HG03378 (cell line): ENCODE measurements around the gene ROMO1.
"Not testable (repeated sequence)": the region's sequence is repeated elsewhere in the genome, so short reads cannot be mapped to it uniquely, and the experiment has no call there.

Experiments
- ATAC-seq: cut with Tn5 transposase; IDR thresholded peaks from one replicate; pipeline ENCODE4 v1.9.1; 2021; ENCODE audit warnings: mild to moderate bottlenecking, moderate library complexity; ENCODE audit not compliant: unreplicated experiment

Gene ROMO1

GRCh38 chr20:35680452-35681183 lies 18.6 kb upstream of the ROMO1 start:
- no peak for ATAC-seq

- ATAC-seq = no peak
Observed at GRCh38 chr20:35681960-35682359, 17.2 kb upstream of the ROMO1 start.

- ATAC-seq = not testable (repeated sequence)
Observed at GRCh38 chr20:35685368-35685767, 13.8 kb upstream of the ROMO1 start.

GRCh38 chr20:35686872-35687271 lies 12.3 kb upstream of the ROMO1 start:
- ATAC-seq = not testable (repeated sequence)

- no peak for ATAC-seq
Observed at GRCh38 chr20:35690265-35690664, 8.9 kb upstream of the ROMO1 start.

- no peak for ATAC-seq
Observed at GRCh38 chr20:35695245-35695749, 3.9 kb upstream of the ROMO1 start.

- no peak for ATAC-seq
Observed at GRCh38 chr20:35695978-35696377, 3.2 kb upstream of the ROMO1 start.

- ATAC-seq = no peak
Observed at GRCh38 chr20:35697696-35698297, 1.4 kb upstream of the ROMO1 start.

- ATAC-seq = peak; percentile 15
Observed at GRCh38 chr20:35698298-35699126, 693 bp upstream of the ROMO1 start.

- ATAC-seq = no peak
Observed at GRCh38 chr20:35699957-35700624, 886 bp downstream of the ROMO1 start.

GRCh38 chr20:35700625-35701148 lies 1.5 kb downstream of the ROMO1 start:
- no peak for ATAC-seq

GRCh38 chr20:35702051-35702823 lies 3.0 kb downstream of the ROMO1 start:
- no peak for ATAC-seq

GRCh38 chr20:35702824-35703695 lies 3.9 kb downstream of the ROMO1 start:
- ATAC-seq = no peak

GRCh38 chr20:35704514-35705261 lies 5.5 kb downstream of the ROMO1 start:
- no peak for ATAC-seq

GRCh38 chr20:35705894-35706293 lies 6.7 kb downstream of the ROMO1 start:
- not testable (repeated sequence) for ATAC-seq

GRCh38 chr20:35706591-35707529 lies 7.7 kb downstream of the ROMO1 start:
- ATAC-seq = not testable (repeated sequence)

GRCh38 chr20:35708502-35708901 lies 9.3 kb downstream of the ROMO1 start:
- ATAC-seq = no peak
